K562 (cell line): ENCODE results near the gene CCL27. TPM values are rescaled to one million over a fixed set of nuclear protein-coding genes. Genes with fewer than 3 reads are reported as not detected.

ENCODE experiments used
- ATF7 ChIP-seq: fragments of 450-650 bp; IDR thresholded peaks from 2 replicates; pipeline ENCODE4 v1.7.1; 2014; ENCODE audit warnings: mild to moderate bottlenecking, moderate library complexity
- FOXJ3 ChIP-seq: sonication (generic); formaldehyde crosslinking; IDR thresholded peaks from 2 replicates; pipeline ENCODE4 v1.4.0; 2020; ENCODE audit warnings: mild to moderate bottlenecking, missing genetic modification reagents
- FOXM1 ChIP-seq, 2 experiments: fragments of 450-650 bp in 1 of 2; sonication (generic) in 1 of 2; formaldehyde crosslinking in 1 of 2; IDR thresholded peaks; 2 replicates each; pipeline versions ENCODE4 v1.6.1 to v1.9.0; 2017 to 2022; ENCODE audit warnings: low read depth in 2 of 2, mild to moderate bottlenecking in 2 of 2, missing genetic modification reagents in 1 of 2, moderate library complexity in 1 of 2
- HMBOX1 ChIP-seq: sonication (generic); IDR thresholded peaks from 2 replicates; pipeline ENCODE4 v1.6.1; 2016
- JUN ChIP-seq, 2 experiments: sonication (generic) in 1 of 2; formaldehyde crosslinking in 1 of 2; IDR thresholded peaks; 2 replicates each; pipeline versions ENCODE4 v1.6.1 to v1.8.0; 2012 to 2022; ENCODE audit warnings: borderline replicate concordance in 2 of 2, mild to moderate bottlenecking in 2 of 2, improper control_type of control experiment in 1 of 2, low read depth in 1 of 2, low read length in 1 of 2, missing genetic modification reagents in 1 of 2
- KDM4B ChIP-seq, 2 experiments: fragments of 450-650 bp in 1 of 2; sonication (generic) in 1 of 2; IDR thresholded peaks; 2 replicates each; pipeline ENCODE4 v1.6.1; 2016 to 2017; ENCODE audit warnings: borderline replicate concordance in 2 of 2, antibody characterized with exemption in 1 of 2, low read depth in 1 of 2, mild to moderate bottlenecking in 1 of 2
- KLF16 ChIP-seq: IDR thresholded peaks from 2 replicates; pipeline ENCODE4 v1.6.1; 2016; ENCODE audit warnings: antibody characterized with exemption
- KLF6 ChIP-seq: fragments of 250-450 bp; sonication (Bioruptor Pico); IDR thresholded peaks from 2 replicates; pipeline ENCODE4 v1.4.0; 2020; ENCODE audit warnings: mild to moderate bottlenecking, moderate library complexity, borderline replicate concordance
- RBM17 ChIP-seq: fragments of 200-400 bp; formaldehyde crosslinking; IDR thresholded peaks from 2 replicates; pipeline ENCODE4 v1.6.1; 2017; ENCODE audit warnings: low read depth, mild to moderate bottlenecking, low read length, borderline replicate concordance
- SFPQ ChIP-seq: fragments of 200-400 bp; formaldehyde crosslinking; IDR thresholded peaks from 2 replicates; pipeline ENCODE4 v1.6.1; 2017; ENCODE audit warnings: mild to moderate bottlenecking, low read depth, low read length, moderate library complexity
- SIRT6 ChIP-seq: IDR thresholded peaks from one replicate; pipeline ENCODE4 v1.6.1; 2012; ENCODE audit warnings: low read depth, mild to moderate bottlenecking, control low read depth, inconsistent platforms, low read length, moderate library complexity
- TFAP4 ChIP-seq: sonication (generic); formaldehyde crosslinking; IDR thresholded peaks from 2 replicates; pipeline ENCODE4 v1.8.0; 2022; ENCODE audit warnings: missing genetic modification reagents, mild to moderate bottlenecking, moderate library complexity, borderline replicate concordance
- ZNF23 ChIP-seq: fragments of 250-450 bp; sonication (Bioruptor Pico); IDR thresholded peaks from 2 replicates; pipeline ENCODE4 v1.4.0; 2020; ENCODE audit warnings: mild to moderate bottlenecking
- polyA plus RNA-seq, 8 experiments: library from polyadenylated mRNA; depleted of rRNA in 4 of 8; stranded (reverse) in 5 of 8; unstranded in 3 of 8; fragments of >200 nt; fragmentation: Nextera tagmentation in 2 of 8; fragmentation: Illumina TruSeq in 1 of 8; extraction: Ambion mirVana in 2 of 8; extraction: Trizol in 1 of 8; gene quantifications; 2 replicates each; pipeline versions ENCODE4 v1.2.1 to v1.2.3, GENCODE V29; 2011 to 2014; ENCODE audit warnings: inconsistent platforms in 1 of 8, missing spikeins in 1 of 8
- total RNA-seq, 7 experiments: library from RNA; depleted of rRNA in 6 of 7; stranded (reverse); fragments of >200 nt in 6 of 7; fragmentation: Illumina TruSeq in 2 of 7; extraction: Trizol in 2 of 7; gene quantifications; 2 replicates each; pipeline versions ENCODE4 v1.2.1 to v1.2.3, GENCODE V29; 2011 to 2021; ENCODE audit warnings: low replicate concordance in 1 of 7
- TF ChIP-seq, protein P1 (sequence below): fragments of 450-650 bp; formaldehyde crosslinking; IDR thresholded peaks from 2 replicates; pipeline ENCODE4 v1.4.0; 2020; ENCODE audit warnings: mild to moderate bottlenecking, moderate library complexity

The CCL27 gene
- total and polyA plus RNA-seq, 9 of the 15 experiments (the other 6 are each of a cell fraction or from before 2014, with no cell fraction given) = 0.10 to 0.53 (median 0.27) TPM; not detected in 5

- TF ChIP-seq, protein P1, sequence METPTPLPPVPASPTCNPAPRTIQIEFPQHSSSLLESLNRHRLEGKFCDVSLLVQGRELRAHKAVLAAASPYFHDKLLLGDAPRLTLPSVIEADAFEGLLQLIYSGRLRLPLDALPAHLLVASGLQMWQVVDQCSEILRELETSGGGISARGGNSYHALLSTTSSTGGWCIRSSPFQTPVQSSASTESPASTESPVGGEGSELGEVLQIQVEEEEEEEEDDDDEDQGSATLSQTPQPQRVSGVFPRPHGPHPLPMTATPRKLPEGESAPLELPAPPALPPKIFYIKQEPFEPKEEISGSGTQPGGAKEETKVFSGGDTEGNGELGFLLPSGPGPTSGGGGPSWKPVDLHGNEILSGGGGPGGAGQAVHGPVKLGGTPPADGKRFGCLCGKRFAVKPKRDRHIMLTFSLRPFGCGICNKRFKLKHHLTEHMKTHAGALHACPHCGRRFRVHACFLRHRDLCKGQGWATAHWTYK (CRISPR knock-in tag) = 0 out of 2 replicates have a peak, but pooled peaks have one; percentile 72
- TF ChIP-seq FOXM1 (IDR thresholded peaks at IDR 0.05; ENCODE audit: low read depth) = no peak
- TF ChIP-seq FOXM1 (CRISPR knock-in tag; IDR thresholded peaks at IDR 0.05; ENCODE audit: low read depth) = 0 out of 2 replicates have a peak, but pooled peaks have one; percentile 43
- TF ChIP-seq KLF16 = no peak
- TF ChIP-seq TFAP4 (CRISPR knock-in tag) = peak; percentile 99
- no peak for TF ChIP-seq FOXJ3 (CRISPR knock-in tag)
- TF ChIP-seq KLF6 = no peak
- no peak for TF ChIP-seq SFPQ
- TF ChIP-seq RBM17 = no peak
- TF ChIP-seq ATF7 = peak; percentile 86
- no peak; the same call in 1 of the 2 replicates for TF ChIP-seq JUN (IDR thresholded peaks at IDR 0.05; ENCODE audit: borderline replicate concordance, low read depth, low read length)
- TF ChIP-seq JUN (CRISPR knock-in tag; IDR thresholded peaks at IDR 0.05; ENCODE audit: borderline replicate concordance) = no peak
- no peak for TF ChIP-seq ZNF23 (CRISPR knock-in tag)
- TF ChIP-seq SIRT6 = no peak
- no peak for TF ChIP-seq HMBOX1
- no peak for TF ChIP-seq KDM4B (IDR thresholded peaks at IDR 0.05; ENCODE audit: borderline replicate concordance in 2 of 2, low read depth in 1 of 2)
Measured at GRCh38 chr9:34646211-34647083, 16.0 kb downstream of the CCL27 start, which contains the start of gene GALT (continued).
